ENCODE measurements around the gene TPD52L1. TPM values are rescaled to one million over a fixed set of nuclear protein-coding genes. Genes with fewer than 3 reads are reported as not detected.
"Not testable (repeated sequence)": the region's sequence is repeated elsewhere in the genome, so short reads cannot be mapped to it uniquely, and the experiment has no call there.

The TPD52L1 gene
- 71.3 TPM for total RNA-seq

- DNase-seq (ENCODE audit: low spot score), result peak; percentile 83
Observed at GRCh38 chr6:125153391-125154117, at the start of gene TPD52L1. Gene TPD52L1, plus strand, starts transcription at chr6:125153773. Its CDS starts 179 bp downstream, at chr6:125153952.

- DNase-seq (ENCODE audit: low spot score), result no peak
Observed at GRCh38 chr6:125104425-125104824, 49.1 kb upstream of the TPD52L1 start.

GRCh38 chr6:125107048-125107447 is 46.5 kb upstream of the TPD52L1 start:
- DNase-seq (ENCODE audit: low spot score), result no peak

GRCh38 chr6:125107896-125108295 is 45.7 kb upstream of the TPD52L1 start:
- DNase-seq (ENCODE audit: low spot score), result no peak

GRCh38 chr6:125110056-125110455 is 43.5 kb upstream of the TPD52L1 start:
- DNase-seq (ENCODE audit: low spot score), result no peak

- DNase-seq (ENCODE audit: low spot score), result no peak
Observed at GRCh38 chr6:125111219-125111983, 42.2 kb upstream of the TPD52L1 start.

- no peak for DNase-seq (ENCODE audit: low spot score)
Observed at GRCh38 chr6:125112934-125113333, 40.6 kb upstream of the TPD52L1 start.

- peak; percentile 59 for DNase-seq (ENCODE audit: low spot score)
Observed at GRCh38 chr6:125114248-125114858, 39.2 kb upstream of the TPD52L1 start.

- DNase-seq (ENCODE audit: low spot score), result no peak
Observed at GRCh38 chr6:125116170-125116569, 37.4 kb upstream of the TPD52L1 start.

- DNase-seq (ENCODE audit: low spot score), result no peak
Observed at GRCh38 chr6:125116710-125117109, 36.9 kb upstream of the TPD52L1 start.

- DNase-seq (ENCODE audit: low spot score), result no peak
Observed at GRCh38 chr6:125117818-125118217, 35.8 kb upstream of the TPD52L1 start.

- no peak for DNase-seq (ENCODE audit: low spot score)
Observed at GRCh38 chr6:125120054-125120590, 33.5 kb upstream of the TPD52L1 start.

- DNase-seq (ENCODE audit: low spot score), result no peak
Observed at GRCh38 chr6:125121894-125122293, 31.7 kb upstream of the TPD52L1 start.

GRCh38 chr6:125123051-125123450 is 30.5 kb upstream of the TPD52L1 start:
- DNase-seq (ENCODE audit: low spot score), result no peak

- no peak for DNase-seq (ENCODE audit: low spot score)
Observed at GRCh38 chr6:125123468-125124048, 30.0 kb upstream of the TPD52L1 start.

- DNase-seq (ENCODE audit: low spot score), result no peak
Observed at GRCh38 chr6:125124049-125124669, 29.4 kb upstream of the TPD52L1 start.

GRCh38 chr6:125125856-125126255 is 27.7 kb upstream of the TPD52L1 start:
- not testable (repeated sequence) for DNase-seq (ENCODE audit: low spot score)

- DNase-seq (ENCODE audit: low spot score), result no peak
Observed at GRCh38 chr6:125129354-125129753, 24.2 kb upstream of the TPD52L1 start.

GRCh38 chr6:125132058-125132457 is 21.5 kb upstream of the TPD52L1 start:
- no peak for DNase-seq (ENCODE audit: low spot score)

GRCh38 chr6:125136378-125136777 is 17.2 kb upstream of the TPD52L1 start:
- DNase-seq (ENCODE audit: low spot score), result no peak

GRCh38 chr6:125138083-125138482 is 15.5 kb upstream of the TPD52L1 start:
- DNase-seq (ENCODE audit: low spot score), result no peak

GRCh38 chr6:125140808-125141207 is 12.8 kb upstream of the TPD52L1 start:
- no peak for DNase-seq (ENCODE audit: low spot score)
